HEK293 (cell line): Measurements from ENCODE around the gene PTPN6.
A peak's percentile ranks its signal among the peaks of the same experiment; 100 is the strongest.

Experiments used
- CTCF ChIA-PET: fragments of 350-600 bp; formaldehyde crosslinking; extraction: SDS; loops from one replicate; lab custom pipeline; 2021; ENCODE audit warnings: antibody characterized with exemption; lab: Yijun Ruan, JAX
- POLR2A ChIA-PET: fragments of 300-600 bp; formaldehyde crosslinking; extraction: SDS; loops from one replicate; lab custom pipeline; 2020; ENCODE audit warnings: antibody characterized with exemption, inconsistent platforms; lab: Yijun Ruan, JAX
- H3K27ac ChIP-seq: fragments of 200-500 bp; sonication (Bioruptor generic); 2 replicates; pipeline ENCODE4 v1.5.1; 2014; ENCODE audit warnings: low read depth, low read length, control low read depth, inconsistent platforms; ENCODE audit errors: extremely low read depth
- H3K36me3 ChIP-seq, 2 experiments: fragments of 200-500 bp in 1 of 2; sonication (Bioruptor generic) in 1 of 2; 1 replicate in 1 of 2; 2 replicates in 1 of 2; pipeline ENCODE4 v1.5.1; 2014 to 2017; ENCODE audit warnings: inconsistent platforms in 2 of 2, low read length in 2 of 2; ENCODE audit not compliant: control insufficient read depth in 2 of 2, insufficient read depth in 1 of 2
- H3K4me1 ChIP-seq: fragments of 200-500 bp; sonication (Bioruptor generic); 2 replicates; pipeline ENCODE4 v1.5.1; 2014; ENCODE audit warnings: mild to moderate bottlenecking, low read length, inconsistent platforms; ENCODE audit not compliant: control insufficient read depth, insufficient read depth
- H3K4me3 ChIP-seq: 2 replicates; pipeline ENCODE4 v1.5.1; 2011; ENCODE audit warnings: low read depth, mild to moderate bottlenecking, control low read depth, low read length, moderate library complexity
- H3K9me3 ChIP-seq: fragments of 200-500 bp; sonication (Bioruptor generic); 2 replicates; pipeline ENCODE4 v1.5.1; 2014; ENCODE audit warnings: low read depth, low read length, inconsistent platforms; ENCODE audit not compliant: control insufficient read depth, insufficient read depth
- KLF16 ChIP-seq: fragments of 450-650 bp; formaldehyde crosslinking; IDR thresholded peaks from 2 replicates; pipeline ENCODE4 v1.5.1; 2017; ENCODE audit warnings: missing biosample characterization, missing genetic modification characterization
- SETDB1 ChIP-seq: IDR thresholded peaks from one replicate; pipeline ENCODE4 v1.6.1; 2017; ENCODE audit warnings: mild to moderate bottlenecking, low read length, moderate library complexity, mixed read lengths; ENCODE audit not compliant: insufficient read length
- SP7 ChIP-seq: fragments of 450-650 bp; formaldehyde crosslinking; IDR thresholded peaks from 2 replicates; pipeline ENCODE4 v1.5.1; 2016; ENCODE audit warnings: missing biosample characterization, missing genetic modification characterization
- ZBTB17 ChIP-seq: fragments of 450-650 bp; formaldehyde crosslinking; IDR thresholded peaks from 2 replicates; pipeline ENCODE4 v1.5.1; 2016; ENCODE audit warnings: missing biosample characterization, missing genetic modification characterization
- ZBTB20 ChIP-seq: fragments of 450-650 bp; formaldehyde crosslinking; IDR thresholded peaks from 2 replicates; pipeline ENCODE4 v1.5.1; 2016; ENCODE audit warnings: missing biosample characterization, missing genetic modification characterization
- ZBTB7A ChIP-seq: fragments of 450-650 bp; formaldehyde crosslinking; IDR thresholded peaks from 2 replicates; pipeline ENCODE4 v1.5.1; 2016; ENCODE audit warnings: low read depth, missing biosample characterization, missing genetic modification characterization
- ZNF132 ChIP-seq: fragments of 450-650 bp; formaldehyde crosslinking; IDR thresholded peaks from 2 replicates; pipeline ENCODE4 v1.5.1; 2017; ENCODE audit warnings: missing biosample characterization, missing genetic modification characterization, borderline replicate concordance
- ZNF16 ChIP-seq: fragments of 450-650 bp; formaldehyde crosslinking; IDR thresholded peaks from 2 replicates; pipeline ENCODE4 v1.5.1; 2016; ENCODE audit warnings: low read depth, missing biosample characterization, missing genetic modification characterization
- ZNF202 ChIP-seq: fragments of 450-650 bp; formaldehyde crosslinking; IDR thresholded peaks from 2 replicates; pipeline ENCODE4 v1.5.1; 2016; ENCODE audit warnings: missing biosample characterization, missing genetic modification characterization, borderline replicate concordance
- ZNF221 ChIP-seq: fragments of 450-650 bp; formaldehyde crosslinking; IDR thresholded peaks from 2 replicates; pipeline ENCODE4 v1.5.1; 2017; ENCODE audit warnings: missing biosample characterization, missing genetic modification characterization, borderline replicate concordance
- ZNF555 ChIP-seq: fragments of 450-650 bp; formaldehyde crosslinking; conservative IDR thresholded peaks from 2 replicates; pipeline ENCODE4 v1.5.1; 2017; ENCODE audit warnings: missing biosample characterization, mild to moderate bottlenecking, missing genetic modification characterization, inconsistent platforms
- ZNF629 ChIP-seq: fragments of 450-650 bp; formaldehyde crosslinking; IDR thresholded peaks from 2 replicates; pipeline ENCODE4 v1.5.1; 2017; ENCODE audit warnings: missing biosample characterization, missing genetic modification characterization
- TF ChIP-seq, protein P1 (sequence below): fragments of 450-650 bp; formaldehyde crosslinking; IDR thresholded peaks from 2 replicates; pipeline ENCODE4 v1.5.1; 2016; ENCODE audit warnings: missing biosample characterization, missing genetic modification characterization
- TF ChIP-seq, protein P2 (sequence below): fragments of 450-650 bp; formaldehyde crosslinking; IDR thresholded peaks from 2 replicates; pipeline ENCODE4 v1.5.1; 2016; ENCODE audit warnings: missing biosample characterization, missing genetic modification characterization
- TF ChIP-seq, protein P3 (sequence below): fragments of 450-650 bp; formaldehyde crosslinking; IDR thresholded peaks from 2 replicates; pipeline ENCODE4 v1.5.1; 2016; ENCODE audit warnings: missing biosample characterization, missing genetic modification characterization
- TF ChIP-seq, protein P4 (sequence below): fragments of 450-650 bp; formaldehyde crosslinking; IDR thresholded peaks from 2 replicates; pipeline ENCODE4 v1.5.1; 2016; ENCODE audit warnings: missing biosample characterization, missing genetic modification characterization
- TF ChIP-seq, protein P5 (sequence below): fragments of 450-650 bp; formaldehyde crosslinking; IDR thresholded peaks from 2 replicates; pipeline ENCODE4 v1.5.1; 2017; ENCODE audit warnings: missing biosample characterization, missing genetic modification characterization

PTPN6 gene

DNA sequence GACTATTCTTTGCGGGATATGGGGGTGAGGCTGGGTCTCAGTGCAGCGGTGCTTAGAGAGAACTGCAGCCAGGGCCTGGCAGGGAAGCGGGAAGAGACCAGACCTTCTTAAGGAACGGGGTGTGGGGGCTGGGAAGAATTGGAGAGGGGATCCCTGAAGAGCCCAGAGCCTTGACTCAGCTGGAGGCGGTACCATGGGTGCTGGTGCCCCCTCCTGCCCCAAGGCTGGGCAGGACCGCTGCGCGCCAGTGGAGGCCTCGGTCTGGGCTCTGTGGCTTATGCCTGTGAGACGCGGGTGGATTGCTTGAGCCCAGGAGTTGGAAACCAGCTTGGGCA, 8.9 kb upstream of the PTPN6 start:
- Histone ChIP-seq H3K9me3 (no peaks in the 10 kb centered on the region), H3K27ac (peak overlapping the region; percentile 87; the same call in 1 of the 2 replicates), H3K4me3 (no peak overlapping the region), H3K4me1 (peaks cover 14% of the 10 kb centered on the region), H3K36me3 (peaks cover 10 to 44% of the 10 kb centered on the region in 2 experiments; a peak in 2 of 3 replicates)
- ChIA-PET CTCF (interaction anchor here (2.5 to 6.8 kb wide), 5 partner anchors 17 to 166 kb away, joined by 10 to 138 read pairs (median 31); partner anchors contain the start of genes C1RL and SPSB2), POLR2A (interaction anchor here (1.1 to 4.9 kb wide), 3 partner anchors 9 to 51 kb away, joined by 3 to 99 read pairs (median 3); no protein-coding TSS in a partner anchor)
- TF ChIP-seq SETDB1 (no peak), ZNF202 (no peak), ZBTB17 (peak; percentile 69), ZNF221 (tag by site-specific recombination) (no peak)
- TF ChIP-seq, protein P1, sequence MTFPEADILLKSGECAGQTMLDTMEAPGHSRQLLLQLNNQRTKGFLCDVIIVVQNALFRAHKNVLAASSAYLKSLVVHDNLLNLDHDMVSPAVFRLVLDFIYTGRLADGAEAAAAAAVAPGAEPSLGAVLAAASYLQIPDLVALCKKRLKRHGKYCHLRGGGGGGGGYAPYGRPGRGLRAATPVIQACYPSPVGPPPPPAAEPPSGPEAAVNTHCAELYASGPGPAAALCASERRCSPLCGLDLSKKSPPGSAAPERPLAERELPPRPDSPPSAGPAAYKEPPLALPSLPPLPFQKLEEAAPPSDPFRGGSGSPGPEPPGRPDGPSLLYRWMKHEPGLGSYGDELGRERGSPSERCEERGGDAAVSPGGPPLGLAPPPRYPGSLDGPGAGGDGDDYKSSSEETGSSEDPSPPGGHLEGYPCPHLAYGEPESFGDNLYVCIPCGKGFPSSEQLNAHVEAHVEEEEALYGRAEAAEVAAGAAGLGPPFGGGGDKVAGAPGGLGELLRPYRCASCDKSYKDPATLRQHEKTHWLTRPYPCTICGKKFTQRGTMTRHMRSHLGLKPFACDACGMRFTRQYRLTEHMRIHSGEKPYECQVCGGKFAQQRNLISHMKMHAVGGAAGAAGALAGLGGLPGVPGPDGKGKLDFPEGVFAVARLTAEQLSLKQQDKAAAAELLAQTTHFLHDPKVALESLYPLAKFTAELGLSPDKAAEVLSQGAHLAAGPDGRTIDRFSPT (tag by site-specific recombination) = peak; percentile 34
- TF ChIP-seq, protein P2, sequence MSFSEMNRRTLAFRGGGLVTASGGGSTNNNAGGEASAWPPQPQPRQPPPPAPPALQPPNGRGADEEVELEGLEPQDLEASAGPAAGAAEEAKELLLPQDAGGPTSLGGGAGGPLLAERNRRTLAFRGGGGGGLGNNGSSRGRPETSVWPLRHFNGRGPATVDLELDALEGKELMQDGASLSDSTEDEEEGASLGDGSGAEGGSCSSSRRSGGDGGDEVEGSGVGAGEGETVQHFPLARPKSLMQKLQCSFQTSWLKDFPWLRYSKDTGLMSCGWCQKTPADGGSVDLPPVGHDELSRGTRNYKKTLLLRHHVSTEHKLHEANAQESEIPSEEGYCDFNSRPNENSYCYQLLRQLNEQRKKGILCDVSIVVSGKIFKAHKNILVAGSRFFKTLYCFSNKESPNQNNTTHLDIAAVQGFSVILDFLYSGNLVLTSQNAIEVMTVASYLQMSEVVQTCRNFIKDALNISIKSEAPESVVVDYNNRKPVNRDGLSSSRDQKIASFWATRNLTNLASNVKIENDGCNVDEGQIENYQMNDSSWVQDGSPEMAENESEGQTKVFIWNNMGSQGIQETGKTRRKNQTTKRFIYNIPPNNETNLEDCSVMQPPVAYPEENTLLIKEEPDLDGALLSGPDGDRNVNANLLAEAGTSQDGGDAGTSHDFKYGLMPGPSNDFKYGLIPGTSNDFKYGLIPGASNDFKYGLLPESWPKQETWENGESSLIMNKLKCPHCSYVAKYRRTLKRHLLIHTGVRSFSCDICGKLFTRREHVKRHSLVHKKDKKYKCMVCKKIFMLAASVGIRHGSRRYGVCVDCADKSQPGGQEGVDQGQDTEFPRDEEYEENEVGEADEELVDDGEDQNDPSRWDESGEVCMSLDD (tag by site-specific recombination) = no peak
- TF ChIP-seq, protein P3, sequence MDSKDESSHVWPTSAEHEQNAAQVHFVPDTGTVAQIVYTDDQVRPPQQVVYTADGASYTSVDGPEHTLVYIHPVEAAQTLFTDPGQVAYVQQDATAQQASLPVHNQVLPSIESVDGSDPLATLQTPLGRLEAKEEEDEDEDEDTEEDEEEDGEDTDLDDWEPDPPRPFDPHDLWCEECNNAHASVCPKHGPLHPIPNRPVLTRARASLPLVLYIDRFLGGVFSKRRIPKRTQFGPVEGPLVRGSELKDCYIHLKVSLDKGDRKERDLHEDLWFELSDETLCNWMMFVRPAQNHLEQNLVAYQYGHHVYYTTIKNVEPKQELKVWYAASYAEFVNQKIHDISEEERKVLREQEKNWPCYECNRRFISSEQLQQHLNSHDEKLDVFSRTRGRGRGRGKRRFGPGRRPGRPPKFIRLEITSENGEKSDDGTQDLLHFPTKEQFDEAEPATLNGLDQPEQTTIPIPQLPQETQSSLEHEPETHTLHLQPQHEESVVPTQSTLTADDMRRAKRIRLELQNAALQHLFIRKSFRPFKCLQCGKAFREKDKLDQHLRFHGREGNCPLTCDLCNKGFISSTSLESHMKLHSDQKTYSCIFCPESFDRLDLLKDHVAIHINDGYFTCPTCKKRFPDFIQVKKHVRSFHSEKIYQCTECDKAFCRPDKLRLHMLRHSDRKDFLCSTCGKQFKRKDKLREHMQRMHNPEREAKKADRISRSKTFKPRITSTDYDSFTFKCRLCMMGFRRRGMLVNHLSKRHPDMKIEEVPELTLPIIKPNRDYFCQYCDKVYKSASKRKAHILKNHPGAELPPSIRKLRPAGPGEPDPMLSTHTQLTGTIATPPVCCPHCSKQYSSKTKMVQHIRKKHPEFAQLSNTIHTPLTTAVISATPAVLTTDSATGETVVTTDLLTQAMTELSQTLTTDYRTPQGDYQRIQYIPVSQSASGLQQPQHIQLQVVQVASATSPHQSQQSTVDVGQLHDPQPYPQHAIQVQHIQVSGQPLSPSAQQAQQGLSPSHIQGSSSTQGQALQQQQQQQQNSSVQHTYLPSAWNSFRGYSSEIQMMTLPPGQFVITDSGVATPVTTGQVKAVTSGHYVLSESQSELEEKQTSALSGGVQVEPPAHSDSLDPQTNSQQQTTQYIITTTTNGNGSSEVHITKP = peak; percentile 49; the same call in 1 of the 2 replicates

DNA sequence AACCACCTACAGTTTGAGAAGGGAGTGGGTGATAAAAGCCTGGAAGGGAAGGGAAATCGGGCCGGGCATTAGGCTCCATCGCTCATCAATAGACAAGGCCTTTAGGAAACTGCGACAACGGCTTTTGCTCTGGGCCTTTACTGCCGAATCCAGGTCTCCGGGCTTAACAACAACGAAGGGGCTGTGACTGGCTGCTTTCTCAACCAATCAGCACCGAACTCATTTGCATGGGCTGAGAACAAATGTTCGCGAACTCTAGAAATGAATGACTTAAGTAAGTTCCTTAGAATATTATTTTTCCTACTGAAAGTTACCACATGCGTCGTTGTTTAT, 7.8 kb upstream of the PTPN6 start:
- H3K36me3 ChIP-seq = peaks cover 10 to 42% of the 10 kb centered on the region in 2 experiments; a peak in 2 of 3 replicates
- TF ChIP-seq ZNF16 (tag by site-specific recombination) = no peak
- TF ChIP-seq, protein P1 (tag by site-specific recombination) = no peak
- no peak for TF ChIP-seq SP7 (tag by site-specific recombination)
- no peak for TF ChIP-seq KLF16
- TF ChIP-seq, protein P4, sequence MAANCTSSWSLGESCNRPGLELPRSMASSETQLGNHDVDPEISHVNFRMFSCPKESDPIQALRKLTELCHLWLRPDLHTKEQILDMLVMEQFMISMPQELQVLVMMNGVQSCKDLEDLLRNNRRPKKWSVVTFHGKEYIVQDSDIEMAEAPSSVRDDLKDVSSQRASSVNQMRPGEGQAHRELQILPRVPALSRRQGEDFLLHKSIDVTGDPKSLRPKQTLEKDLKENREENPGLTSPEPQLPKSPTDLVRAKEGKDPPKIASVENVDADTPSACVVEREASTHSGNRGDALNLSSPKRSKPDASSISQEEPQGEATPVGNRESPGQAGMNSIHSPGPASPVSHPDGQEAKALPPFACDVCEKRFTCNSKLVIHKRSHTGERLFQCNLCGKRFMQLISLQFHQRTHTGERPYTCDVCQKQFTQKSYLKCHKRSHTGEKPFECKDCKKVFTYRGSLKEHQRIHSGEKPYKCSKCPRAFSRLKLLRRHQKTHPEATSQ (tag by site-specific recombination) = no peak
- TF ChIP-seq ZNF555 (tag by site-specific recombination) = no peak
- TF ChIP-seq ZBTB7A (tag by site-specific recombination) = no peak
- peak; percentile 97 for TF ChIP-seq ZBTB20 (tag by site-specific recombination)
- TF ChIP-seq ZNF132 = no peak
- no peak for TF ChIP-seq ZNF629
- TF ChIP-seq ZBTB17 = peak; percentile 74
- TF ChIP-seq, protein P5, sequence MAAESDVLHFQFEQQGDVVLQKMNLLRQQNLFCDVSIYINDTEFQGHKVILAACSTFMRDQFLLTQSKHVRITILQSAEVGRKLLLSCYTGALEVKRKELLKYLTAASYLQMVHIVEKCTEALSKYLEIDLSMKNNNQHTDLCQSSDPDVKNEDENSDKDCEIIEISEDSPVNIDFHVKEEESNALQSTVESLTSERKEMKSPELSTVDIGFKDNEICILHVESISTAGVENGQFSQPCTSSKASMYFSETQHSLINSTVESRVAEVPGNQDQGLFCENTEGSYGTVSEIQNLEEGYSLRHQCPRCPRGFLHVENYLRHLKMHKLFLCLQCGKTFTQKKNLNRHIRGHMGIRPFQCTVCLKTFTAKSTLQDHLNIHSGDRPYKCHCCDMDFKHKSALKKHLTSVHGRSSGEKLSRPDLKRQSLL = peak; percentile 88
- H3K27ac ChIP-seq = peak overlapping the region; percentile 87
- peaks cover 14% of the 10 kb centered on the region for H3K4me1 ChIP-seq
- no peaks in the 10 kb centered on the region for H3K9me3 ChIP-seq
- peak overlapping the region; percentile 61 for H3K4me3 ChIP-seq
- CTCF ChIA-PET = interaction anchor here (0.8 to 6.8 kb wide), 18 partner anchors 10 to 323 kb away, joined by 3 to 138 read pairs (median 6); partner anchors contain the start of genes C1R, C1RL and SPSB2
- POLR2A ChIA-PET = interaction anchor here (0.7 to 4.9 kb wide), 33 partner anchors 9 to 409 kb away, joined by 3 to 99 read pairs (median 5); partner anchors contain the start of genes C1RL, CDCA3, COPS7A and ENO2
